HG03135 (cell line): ENCODE results near the gene SLC10A3.

Experiments used
- ATAC-seq: cut with Tn5 transposase; IDR thresholded peaks from one replicate; pipeline ENCODE4 v1.9.1; 2021; ENCODE audit warnings: mild to moderate bottlenecking, moderate library complexity; ENCODE audit not compliant: unreplicated experiment

The SLC10A3 gene

DNA sequence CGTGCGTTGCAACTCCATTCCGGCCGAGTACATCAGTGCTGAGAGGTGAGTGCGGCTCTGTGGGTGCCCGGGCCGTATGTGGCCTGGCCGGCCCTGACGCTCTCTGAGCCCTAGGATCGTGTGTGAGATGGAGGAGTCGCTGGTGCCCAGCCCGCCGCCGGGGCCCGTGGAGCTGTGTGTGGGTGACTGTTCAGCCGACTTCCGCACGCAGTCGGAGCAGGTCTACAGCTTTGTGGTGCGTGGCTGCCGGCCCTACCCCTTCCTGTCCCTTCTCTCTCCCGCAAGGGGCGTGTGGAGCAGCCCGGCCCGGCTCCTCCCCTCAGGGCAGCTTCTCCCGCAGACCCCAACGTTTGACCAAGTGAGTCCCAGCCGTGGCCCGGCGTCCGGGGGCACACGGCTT, 24.4 kb downstream of the SLC10A3 start:
- no peak for ATAC-seq

DNA sequence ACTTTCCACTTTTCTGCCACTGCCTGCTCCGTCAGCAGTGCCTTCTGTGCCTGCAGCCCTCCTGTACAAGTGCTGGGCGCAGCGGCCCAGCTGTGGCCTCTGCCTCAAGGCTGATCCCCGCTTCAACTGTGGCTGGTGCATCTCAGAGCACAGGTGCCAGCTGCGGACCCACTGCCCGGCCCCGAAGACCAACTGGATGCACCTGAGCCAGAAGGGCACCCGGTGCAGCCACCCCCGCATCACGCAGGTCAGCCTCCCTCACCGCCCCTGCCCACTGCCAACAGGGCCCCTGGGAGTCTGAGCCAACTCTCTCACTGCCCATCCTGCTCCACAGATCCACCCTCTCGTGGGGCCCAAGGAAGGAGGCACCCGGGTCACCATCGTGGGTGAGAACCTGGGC, 24.8 kb downstream of the SLC10A3 start:
- no peak for ATAC-seq

DNA sequence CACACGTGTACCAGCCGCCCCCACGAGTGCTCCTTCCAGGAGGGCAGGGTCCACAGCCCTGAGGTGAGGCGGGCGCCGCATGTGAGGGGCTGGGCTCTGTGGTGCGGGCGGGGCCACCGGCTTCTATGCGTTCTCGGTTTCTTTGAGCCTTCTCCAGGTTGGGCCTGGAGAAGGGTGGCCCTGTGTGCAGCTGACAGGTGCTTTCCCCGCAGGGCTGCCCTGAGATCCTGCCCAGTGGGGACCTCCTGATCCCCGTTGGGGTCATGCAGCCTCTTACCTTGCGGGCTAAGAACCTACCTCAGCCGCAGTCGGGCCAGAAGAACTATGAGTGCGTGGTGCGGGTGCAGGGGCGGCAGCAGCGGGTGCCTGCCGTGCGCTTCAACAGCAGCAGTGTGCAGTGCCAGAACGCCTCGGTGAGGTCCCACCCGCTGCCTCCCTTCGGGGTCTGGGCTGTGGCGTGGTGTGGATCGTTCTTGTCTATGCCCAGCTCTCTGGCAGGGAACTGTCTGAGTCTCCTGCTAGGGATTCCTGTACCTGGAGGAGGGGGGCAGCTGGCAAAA, 25.5 kb downstream of the SLC10A3 start:
- ATAC-seq: no peak

DNA sequence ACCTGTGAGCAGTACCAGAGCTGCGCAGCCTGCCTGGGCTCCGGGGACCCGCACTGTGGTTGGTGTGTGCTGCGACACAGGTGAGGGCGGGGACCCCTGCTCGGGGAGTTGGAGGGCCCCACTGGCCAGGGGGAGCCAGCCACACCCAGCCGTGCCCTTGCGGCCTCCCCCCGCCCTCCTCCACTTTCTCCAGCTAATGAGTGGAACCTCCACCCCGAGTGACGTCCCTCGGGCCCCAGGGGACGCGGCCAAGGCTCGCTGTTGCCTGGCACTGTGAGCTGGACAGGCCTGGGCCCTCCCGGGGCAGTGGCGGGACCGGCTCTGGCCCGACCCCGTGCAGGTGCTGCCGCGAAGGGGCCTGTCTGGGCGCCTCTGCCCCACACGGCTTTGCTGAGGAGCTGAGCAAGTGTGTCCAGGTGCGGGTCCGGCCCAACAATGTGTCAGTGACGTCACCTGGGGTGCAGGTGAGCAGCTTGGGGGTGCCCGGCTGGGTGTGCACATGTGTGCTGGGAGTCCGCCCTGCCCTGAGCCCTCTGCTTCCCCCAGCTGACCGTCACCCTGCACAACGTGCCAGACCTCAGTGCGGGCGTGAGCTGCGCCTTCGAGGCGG, 26.7 kb downstream of the SLC10A3 start:
- ATAC-seq: no peak

DNA sequence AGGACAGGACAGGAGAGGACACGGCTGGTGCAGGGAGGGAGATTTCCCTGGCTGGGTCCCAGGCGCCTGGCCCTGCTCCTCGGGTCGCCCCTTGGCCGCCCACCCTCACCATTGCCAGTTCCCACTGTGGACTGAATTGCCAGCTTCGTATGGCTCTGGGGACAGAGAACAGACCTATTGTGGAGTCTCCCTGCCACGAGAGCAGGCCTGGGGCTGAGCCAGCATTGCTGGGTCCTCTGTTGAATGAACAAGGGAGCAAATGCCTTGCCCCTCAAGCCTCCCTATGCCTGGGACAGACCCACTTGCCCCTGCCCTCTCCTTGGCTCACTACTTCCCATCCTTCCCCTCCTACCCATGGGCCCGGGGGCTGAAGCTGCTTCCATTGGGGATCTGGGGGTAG, 28.0 kb downstream of the SLC10A3 start:
- no peak for ATAC-seq

DNA sequence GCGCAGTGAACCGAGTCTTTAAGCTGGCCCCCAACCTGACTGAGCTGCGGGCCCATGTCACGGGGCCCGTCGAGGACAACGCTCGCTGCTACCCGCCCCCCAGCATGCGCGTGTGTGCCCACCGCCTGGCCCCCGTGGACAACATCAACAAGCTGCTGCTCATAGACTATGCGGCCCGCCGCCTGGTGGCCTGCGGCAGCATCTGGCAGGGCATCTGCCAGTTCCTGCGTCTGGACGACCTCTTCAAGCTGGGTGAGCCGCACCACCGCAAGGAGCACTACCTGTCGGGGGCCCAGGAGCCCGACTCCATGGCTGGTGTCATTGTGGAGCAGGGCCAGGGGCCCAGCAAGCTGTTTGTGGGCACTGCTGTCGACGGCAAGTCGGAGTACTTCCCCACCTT, 30.1 kb downstream of the SLC10A3 start:
- ATAC-seq: no peak

DNA sequence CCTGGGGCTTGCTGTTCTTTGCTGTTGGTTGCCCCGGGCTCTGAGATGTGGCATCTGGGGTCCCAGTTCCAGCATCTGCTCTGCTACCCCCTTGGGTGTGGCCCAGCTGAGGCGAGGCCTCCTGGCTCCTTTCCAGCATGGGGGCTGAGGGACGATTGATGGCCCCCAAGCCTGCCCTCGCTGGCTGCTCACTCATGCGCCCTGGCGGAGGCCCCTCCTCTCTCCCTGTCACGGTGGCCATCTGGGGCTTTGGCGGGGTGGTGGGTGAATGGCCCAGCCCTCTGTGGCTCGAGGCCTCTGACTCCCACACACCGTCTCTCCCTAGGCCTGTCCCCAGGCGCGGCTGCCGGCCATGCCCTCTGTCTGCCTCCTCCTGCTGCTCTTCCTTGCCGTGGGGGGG, 30.6 kb downstream of the SLC10A3 start:
- ATAC-seq: no peak

DNA sequence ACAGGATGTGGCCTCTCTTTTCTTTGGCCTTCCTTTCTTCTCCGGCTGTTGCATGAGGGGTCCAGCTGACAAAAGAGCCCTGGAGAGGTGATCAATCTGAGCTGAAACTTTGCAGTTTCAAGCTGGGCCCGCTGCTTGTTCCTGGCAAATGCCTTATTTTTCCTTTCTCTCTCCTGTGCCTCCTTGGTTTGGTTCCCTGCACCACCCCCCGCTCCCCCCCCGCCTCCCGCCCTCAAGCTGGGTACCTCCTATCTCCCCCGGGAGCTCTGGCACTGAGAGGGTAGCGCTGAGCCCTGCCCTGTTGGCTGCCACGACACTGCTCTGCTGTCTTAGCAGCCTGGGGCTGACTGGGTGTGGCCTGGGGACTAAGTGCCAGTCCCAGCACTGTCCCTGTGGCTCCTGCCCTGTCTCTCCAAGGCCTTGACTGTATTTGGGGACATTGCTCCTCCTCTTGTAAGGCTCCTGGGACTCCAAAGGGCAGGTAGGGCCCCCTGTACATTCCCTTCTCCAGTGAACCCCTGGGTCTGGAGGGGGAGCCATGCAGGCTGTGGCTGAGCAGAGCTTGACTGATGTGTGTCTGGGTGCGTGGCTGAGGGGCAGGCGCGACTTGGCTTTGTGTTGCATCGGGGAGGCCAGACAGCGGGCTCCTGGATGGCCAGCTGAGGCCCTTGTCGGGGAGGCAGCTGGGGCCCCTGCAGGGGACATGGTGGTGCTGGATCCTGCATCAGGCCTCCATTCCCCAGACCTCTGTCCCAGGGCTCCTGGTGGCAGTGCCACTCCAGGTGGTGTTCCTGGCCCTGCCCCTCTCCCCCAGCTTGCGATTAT, 31.3 kb downstream of the SLC10A3 start:
- no peak for ATAC-seq

DNA sequence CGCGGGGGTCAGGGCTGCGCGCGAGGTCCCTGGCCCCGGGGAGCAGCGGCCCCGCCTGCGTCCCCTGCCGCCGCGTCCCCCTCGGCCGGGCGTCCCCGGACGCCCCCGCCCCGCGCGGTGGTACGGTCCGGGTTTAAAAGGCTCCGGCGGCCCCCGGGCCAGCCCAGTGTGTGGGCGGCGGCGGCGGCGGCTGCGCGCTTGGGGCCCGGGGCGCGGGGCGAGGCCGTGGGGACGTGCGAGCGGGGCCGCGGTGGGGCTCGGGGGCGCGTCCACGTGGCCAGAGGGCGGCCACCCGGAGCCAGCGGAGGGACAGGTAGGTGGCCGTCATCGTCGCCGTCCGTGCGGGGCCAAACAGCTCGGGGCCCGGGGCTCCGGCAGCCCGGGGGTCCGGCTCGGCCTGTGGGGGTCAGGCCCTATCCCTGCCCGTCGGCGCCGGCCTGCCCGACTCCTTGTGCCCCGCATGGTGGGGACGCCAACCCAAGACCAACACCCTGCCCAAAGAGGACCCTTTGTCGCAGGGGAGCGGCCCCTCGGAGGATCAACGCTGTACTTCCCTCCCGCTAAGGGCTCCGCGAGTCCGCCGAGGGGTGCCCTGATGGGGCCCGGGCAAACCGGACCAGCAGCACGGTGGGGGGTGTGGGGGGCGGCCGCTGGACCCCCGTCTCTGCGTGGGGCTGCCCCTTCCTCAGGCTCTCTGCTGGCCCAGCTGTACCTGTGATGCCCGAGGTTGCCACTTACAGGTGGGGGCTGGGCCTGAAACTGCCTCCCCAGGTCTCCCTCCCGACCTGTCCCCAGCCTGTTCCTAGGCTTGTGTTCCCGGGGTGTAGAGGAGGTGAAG, 32.1 kb downstream of the SLC10A3 start, which contains the start of gene PLXNA3:
Gene PLXNA3, plus strand, starts transcription at position 166 of the 838 bp plus-strand sequence. CDS start 1,903 bp downstream, outside the sequence.
- ATAC-seq: peak; percentile 53

DNA sequence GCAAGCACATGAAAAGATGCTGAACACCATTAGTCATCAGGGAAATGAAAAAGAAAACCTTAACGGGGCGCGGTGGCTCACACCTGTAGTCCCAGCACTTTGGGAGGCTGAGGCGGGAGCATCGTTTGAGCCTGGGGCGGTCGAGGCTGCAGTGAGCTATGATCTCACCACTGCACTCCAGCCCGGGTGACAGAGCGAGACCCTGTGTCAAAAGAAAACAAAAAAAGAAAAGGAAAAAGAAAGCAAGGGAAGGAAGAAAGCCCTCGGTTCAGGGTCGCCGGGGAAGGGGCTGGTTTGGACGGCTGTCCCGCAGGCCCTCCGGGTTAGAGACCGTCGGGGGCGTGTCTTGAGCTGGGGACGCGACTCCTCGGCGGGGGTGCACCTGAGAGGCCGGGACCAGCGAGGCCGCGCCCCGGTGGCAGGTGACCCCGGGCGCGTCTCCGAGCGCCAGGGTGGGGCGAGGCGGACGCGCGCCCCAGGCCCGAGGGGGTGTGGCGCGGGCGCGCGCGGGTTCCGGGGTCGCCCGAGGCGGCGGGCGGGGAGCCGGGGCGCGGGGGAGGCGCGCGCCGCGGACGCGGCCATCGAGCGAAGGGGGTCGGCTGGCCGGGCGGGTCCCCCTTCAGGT, 32.8 kb downstream of the SLC10A3 start:
- peak; percentile 50 for ATAC-seq

DNA sequence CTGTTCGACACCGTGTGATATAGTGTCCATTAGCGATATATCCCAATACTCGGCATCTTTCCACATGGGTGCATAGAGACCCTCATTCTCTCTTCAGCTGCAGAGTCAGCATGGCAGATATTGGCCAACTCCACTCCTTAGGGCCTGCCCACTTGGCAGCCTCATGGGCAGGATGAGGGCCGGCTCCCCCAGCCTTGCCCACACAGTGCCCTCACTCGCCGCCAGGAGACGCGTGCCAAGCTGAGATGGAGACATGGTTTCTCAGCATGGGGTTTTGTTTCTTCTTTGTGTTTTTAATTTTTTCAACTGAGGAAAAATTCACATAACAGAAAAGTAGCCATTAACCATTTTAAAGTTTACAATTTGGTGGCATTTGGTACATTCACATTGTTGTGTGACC, 37.6 kb downstream of the SLC10A3 start:
- no peak for ATAC-seq

DNA sequence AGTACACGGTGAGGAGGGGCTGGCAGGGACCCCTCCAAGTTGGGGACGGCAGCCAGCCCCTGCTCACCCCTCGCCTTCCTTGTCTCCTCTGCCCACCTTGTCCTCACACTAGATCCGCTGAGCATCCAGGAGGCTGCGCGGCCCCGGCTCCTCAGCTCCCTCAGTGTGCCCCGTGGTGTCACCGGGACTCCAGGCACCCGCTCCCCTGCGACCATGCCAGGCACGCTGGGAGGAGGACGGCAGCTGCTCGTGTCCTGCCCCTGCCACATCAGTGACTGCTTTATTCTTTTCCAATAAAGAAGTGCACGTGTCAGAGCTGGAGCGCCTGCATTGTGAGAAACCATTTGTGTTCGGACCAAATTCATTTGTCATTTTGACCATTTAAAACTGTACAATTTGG, 40.1 kb downstream of the SLC10A3 start:
- no peak for ATAC-seq

DNA sequence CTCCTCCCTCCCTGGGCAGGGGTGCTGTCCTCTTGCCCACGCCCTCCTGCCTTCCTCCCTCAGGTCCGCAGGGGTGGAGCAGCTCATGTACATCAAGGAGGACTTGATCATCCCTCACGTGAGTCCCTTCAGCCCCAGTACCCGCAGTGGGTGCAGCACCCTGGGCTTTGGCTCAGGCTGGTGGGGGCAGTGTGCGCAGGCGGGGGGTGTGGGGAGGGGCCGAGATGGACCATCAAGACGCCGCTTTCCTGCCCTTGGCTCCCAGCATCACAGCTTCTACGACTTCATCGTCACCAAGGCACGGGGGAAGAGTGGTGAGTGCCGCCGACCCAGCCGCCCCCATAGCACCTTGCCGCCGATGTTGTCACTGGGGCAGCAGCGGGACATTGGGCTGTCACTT, 40.8 kb downstream of the SLC10A3 start:
- ATAC-seq: no peak

DNA sequence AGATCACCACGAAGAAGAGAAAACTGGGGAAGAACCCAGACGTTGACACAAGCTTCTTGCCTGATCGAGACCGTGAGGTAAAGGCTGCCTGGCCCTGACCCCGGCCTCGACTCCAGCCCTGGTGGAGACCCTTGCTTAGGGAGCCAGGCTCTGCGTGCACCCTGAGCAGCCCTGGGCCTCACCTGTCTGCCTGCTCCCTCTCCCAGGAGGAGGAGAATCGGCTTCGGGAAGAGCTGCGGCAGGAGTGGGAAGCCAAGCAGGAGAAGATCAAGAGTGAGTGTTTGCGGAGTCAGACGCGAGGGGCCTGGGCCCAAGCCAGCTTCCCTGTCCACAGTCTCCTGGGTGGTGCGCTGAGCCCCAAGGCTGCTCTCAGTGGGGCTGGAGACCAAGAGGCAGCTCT, 41.9 kb downstream of the SLC10A3 start:
- no peak for ATAC-seq

DNA sequence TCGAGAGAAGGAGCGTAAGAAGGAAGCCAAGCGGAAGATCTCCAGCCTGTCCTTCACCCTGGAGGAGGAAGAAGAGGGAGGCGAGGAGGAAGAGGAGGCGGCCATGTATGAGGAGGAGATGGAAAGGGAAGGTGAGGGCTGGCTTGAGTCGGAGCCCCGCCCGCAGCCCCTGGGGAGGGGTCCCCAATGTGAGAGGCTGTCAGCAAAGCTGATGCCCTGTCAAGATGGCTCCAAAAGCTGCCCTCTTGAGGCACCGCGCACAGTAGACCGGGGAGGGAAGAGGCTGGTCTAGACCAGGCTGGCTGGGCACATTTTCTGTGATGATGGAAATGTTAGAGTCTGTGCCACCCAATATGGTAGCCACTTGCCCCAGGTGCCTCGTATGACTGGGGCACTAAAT, 44.0 kb downstream of the SLC10A3 start:
- no peak for ATAC-seq

DNA sequence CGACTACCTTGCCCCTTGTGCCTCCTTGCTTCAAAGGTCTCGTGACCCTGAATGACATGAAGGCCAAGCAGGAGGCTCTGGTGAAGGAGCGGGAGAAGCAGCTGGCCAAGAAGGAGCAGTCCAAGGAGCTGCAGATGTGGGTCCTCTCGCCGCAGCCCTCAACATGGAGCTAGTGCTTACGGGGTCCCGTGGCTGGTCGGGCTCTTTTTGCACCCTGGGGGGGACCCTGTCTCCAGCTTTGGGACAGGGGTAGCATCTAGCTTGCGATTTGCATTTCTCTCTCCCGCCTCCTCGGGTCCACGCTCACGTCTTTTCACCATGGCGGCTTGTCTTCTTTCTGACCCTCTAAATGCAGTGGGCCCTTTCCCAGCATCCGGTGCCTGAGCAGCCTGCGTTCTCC, 44.7 kb downstream of the SLC10A3 start:
- ATAC-seq: no peak

DNA sequence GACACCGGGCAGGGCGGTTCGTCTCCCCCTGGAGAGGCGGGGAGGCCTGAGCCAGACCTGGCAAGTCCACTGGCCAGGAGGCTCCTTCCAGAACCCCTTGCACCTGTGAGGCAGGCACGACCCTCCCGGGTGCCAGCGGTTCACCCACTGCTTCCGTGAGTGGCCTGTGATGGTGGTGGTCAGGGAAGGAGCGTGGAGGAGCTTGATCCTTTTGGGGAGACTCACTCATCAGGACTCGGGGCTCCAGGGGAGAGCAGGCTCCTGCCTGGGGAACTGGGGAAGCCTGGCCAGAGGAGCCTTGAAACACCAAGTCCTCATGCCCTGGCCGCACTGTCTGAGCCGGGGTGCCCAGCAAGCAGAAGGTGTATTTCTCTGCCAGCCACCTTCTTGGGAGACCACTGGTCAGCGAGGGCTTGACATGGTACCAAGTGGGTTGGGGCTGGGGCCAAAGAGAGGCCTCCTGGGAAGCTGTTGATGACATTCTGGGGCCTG, 45.6 kb downstream of the SLC10A3 start:
- no peak for ATAC-seq

DNA sequence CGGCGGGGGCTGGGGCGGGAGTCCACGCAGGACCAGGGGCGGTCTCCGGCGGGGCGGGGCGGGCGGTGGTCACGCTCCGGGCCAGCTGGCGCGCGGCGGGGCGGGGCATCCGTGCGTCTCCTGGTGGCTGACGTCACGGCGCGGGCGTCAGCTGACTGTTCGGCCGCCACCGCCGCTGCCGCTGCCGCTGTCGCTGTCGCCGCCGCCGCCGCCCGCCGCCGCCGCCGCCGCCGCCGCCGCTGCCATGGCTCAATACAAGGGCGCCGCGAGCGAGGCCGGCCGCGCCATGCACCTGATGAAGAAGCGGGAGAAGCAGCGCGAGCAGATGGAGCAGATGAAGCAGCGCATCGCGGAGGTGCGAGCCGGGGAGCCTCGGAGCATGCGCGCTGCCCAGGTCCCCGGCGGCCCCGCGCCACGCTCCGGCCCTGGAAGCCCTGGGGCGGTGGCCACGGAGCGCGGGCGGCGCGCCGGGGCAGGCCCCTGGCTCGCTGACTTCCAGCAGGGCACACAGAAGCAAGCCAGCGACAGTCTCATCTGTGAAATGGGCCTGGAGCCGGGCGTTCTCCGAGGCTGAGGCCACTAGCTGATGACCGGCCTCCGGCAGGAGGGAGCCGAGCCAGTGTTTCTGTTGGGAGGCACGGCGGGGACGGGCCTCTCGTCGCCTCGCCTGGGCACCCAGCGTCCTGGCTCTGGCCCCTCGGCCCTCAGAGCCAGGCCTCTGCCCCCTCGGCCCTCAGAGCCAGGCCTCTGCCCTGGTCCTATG, 46.3 kb downstream of the SLC10A3 start, which contains the start of gene FAM50A:
Gene FAM50A, plus strand, starts transcription at position 150 of the 763 bp plus-strand sequence. Its CDS starts 95 bp downstream, at position 245.
- peak; percentile 57 for ATAC-seq

DNA sequence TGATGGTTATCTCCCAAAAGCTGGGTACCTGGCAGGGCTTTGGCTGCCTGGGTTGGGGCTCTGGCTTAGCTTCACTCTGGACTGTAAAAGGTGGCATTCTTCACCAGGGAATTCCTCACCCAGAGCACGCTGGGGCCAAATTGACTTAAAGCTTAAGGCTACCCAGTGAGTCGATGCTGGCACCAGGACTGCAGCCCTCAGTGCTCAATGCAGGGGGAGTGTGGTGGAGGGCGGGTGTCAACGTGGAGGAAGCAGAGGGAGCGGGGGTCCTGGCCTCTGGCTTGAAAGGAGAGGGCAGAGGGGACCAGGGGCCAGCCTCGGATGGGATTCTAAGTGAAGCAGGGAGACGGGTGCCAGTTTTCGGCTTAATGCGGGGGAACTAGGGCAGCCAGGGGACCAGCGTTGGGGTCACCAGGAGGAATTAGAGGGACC, 46.9 kb downstream of the SLC10A3 start:
- no peak for ATAC-seq
